WTC11 (cell line): ENCODE measurements around the gene AGER. TPM values are rescaled to one million over a fixed set of nuclear protein-coding genes. Genes with fewer than 3 reads are reported as not detected.

Source experiments
- ATAC-seq: fragments of 200-7000 bp; cut with Tn5 transposase; 2 replicates; pipeline ENCODE4 v1.10.0; 2021; ENCODE audit warnings: mild to moderate bottlenecking, moderate library complexity
- Bru-seq: library from RNA; stranded (reverse); fragments of 400-500 nt; gene quantifications from one replicate; lab custom pipeline; 2021; lab: Mats Ljungman, UMichigan
- CTCF ChIA-PET: fragments of 300-600 bp; sonication (Branson Sonifier 250); formaldehyde crosslinking; loops from one replicate; lab custom pipeline; 2021; ENCODE audit warnings: antibody characterized with exemption; lab: Charles Lee
- POLR2A ChIA-PET: fragments of 350-600 bp; sonication (Branson Sonifier 250); formaldehyde crosslinking; loops from one replicate; lab custom pipeline; 2021; ENCODE audit warnings: antibody characterized with exemption; lab: Charles Lee
- DNase-seq: peaks from one replicate; pipeline ENCODE4 v3.0.0; 2021; ENCODE audit warnings: low spot score
- H3K27ac Mint-ChIP-seq: 2 replicates; pipeline ENCODE4 v1.8.0; 2021; ENCODE audit warnings: mixed read lengths
- H3K27me3 Mint-ChIP-seq: 2 replicates; pipeline ENCODE4 v1.8.0; 2021; ENCODE audit warnings: low read depth, mild to moderate bottlenecking, moderate library complexity, mixed read lengths
- H3K36me3 Mint-ChIP-seq: 2 replicates; pipeline ENCODE4 v1.8.0; 2021; ENCODE audit warnings: mixed read lengths
- H3K4me1 Mint-ChIP-seq: 2 replicates; pipeline ENCODE4 v1.8.0; 2022; ENCODE audit warnings: mixed read lengths
- H3K4me3 Mint-ChIP-seq: 2 replicates; pipeline ENCODE4 v1.8.0; 2021; ENCODE audit warnings: mild to moderate bottlenecking, moderate library complexity, mixed read lengths
- H3K9me3 Mint-ChIP-seq: 2 replicates; pipeline ENCODE4 v1.8.0; 2021; ENCODE audit warnings: mixed read lengths
- ARID4B ChIP-seq: sonication (generic); formaldehyde crosslinking; IDR thresholded peaks from 2 replicates; pipeline ENCODE4 v1.8.0; 2023; ENCODE audit warnings: missing genetic modification reagents, mild to moderate bottlenecking, borderline replicate concordance
- ELF4 ChIP-seq: sonication (generic); formaldehyde crosslinking; IDR thresholded peaks from 2 replicates; pipeline ENCODE4 v1.8.1; 2022; ENCODE audit warnings: low read depth, mild to moderate bottlenecking, moderate library complexity, missing genetic modification reagents
- GABPB1 ChIP-seq: sonication (generic); formaldehyde crosslinking; IDR thresholded peaks from 2 replicates; pipeline ENCODE4 v1.8.1; 2023; ENCODE audit warnings: mild to moderate bottlenecking, missing genetic modification reagents
- GRHL2 ChIP-seq: fragments of 250-450 bp; sonication (Bioruptor Pico); IDR thresholded peaks from 2 replicates; pipeline ENCODE4 v1.8.0; 2022; ENCODE audit warnings: mild to moderate bottlenecking, moderate library complexity; ENCODE audit not compliant: insufficient replicate concordance, severe bottlenecking
- JUN ChIP-seq: sonication (generic); formaldehyde crosslinking; IDR thresholded peaks from 2 replicates; pipeline ENCODE4 v1.8.0; 2023; ENCODE audit warnings: mild to moderate bottlenecking, missing genetic modification reagents
- NFE2L1 ChIP-seq: sonication (generic); formaldehyde crosslinking; IDR thresholded peaks from 2 replicates; pipeline ENCODE4 v1.8.1; 2023; ENCODE audit warnings: missing genetic modification reagents
- SMAD4 ChIP-seq: sonication (generic); formaldehyde crosslinking; IDR thresholded peaks from 2 replicates; pipeline ENCODE4 v1.8.0; 2022; ENCODE audit warnings: mild to moderate bottlenecking, missing genetic modification reagents
- ZNF263 ChIP-seq: sonication (generic); formaldehyde crosslinking; IDR thresholded peaks from 2 replicates; pipeline ENCODE4 v1.8.1; 2022; ENCODE audit warnings: low read depth, mild to moderate bottlenecking, moderate library complexity, missing genetic modification reagents
- ZNF317 ChIP-seq: sonication (generic); formaldehyde crosslinking; IDR thresholded peaks from 2 replicates; pipeline ENCODE4 v1.8.1; 2023; ENCODE audit warnings: low read depth, mild to moderate bottlenecking, moderate library complexity, missing genetic modification reagents, borderline replicate concordance
- long read RNA-seq, 3 experiments: library from RNA in 1 of 3; library from capped mRNA in 1 of 3; library from polyadenylated mRNA in 1 of 3; unstranded in 2 of 3; stranded (forward) in 1 of 3; transcript quantifications; one replicate each; pipeline ENCODE4 v2.0.0, GENCODE V29; 2021
- total RNA-seq: library from RNA; stranded (reverse); gene quantifications from 3 replicates; pipeline ENCODE4 v1.2.3, GENCODE V29; 2021
- TF ChIP-seq, protein P1 (sequence below): fragments of 250-450 bp; sonication (Bioruptor Pico); IDR thresholded peaks from 2 replicates; pipeline ENCODE4 v1.9.0; 2021; ENCODE audit warnings: mild to moderate bottlenecking, borderline replicate concordance
- TF ChIP-seq, protein P2 (sequence below): sonication (generic); formaldehyde crosslinking; IDR thresholded peaks from 2 replicates; pipeline ENCODE4 v1.8.1; 2023; ENCODE audit warnings: mild to moderate bottlenecking, missing genetic modification reagents
- TF ChIP-seq, protein P3 (sequence below): fragments of 250-450 bp; sonication (Bioruptor Pico); IDR thresholded peaks from 2 replicates; pipeline ENCODE4 v1.9.0; 2021; ENCODE audit warnings: mild to moderate bottlenecking
- TF ChIP-seq, protein P4 (sequence below): sonication (generic); formaldehyde crosslinking; IDR thresholded peaks from 2 replicates; pipeline ENCODE4 v1.8.1; 2022; ENCODE audit warnings: mild to moderate bottlenecking, moderate library complexity, missing genetic modification reagents
- TF ChIP-seq, protein P5 (sequence below): sonication (generic); formaldehyde crosslinking; IDR thresholded peaks from 2 replicates; pipeline ENCODE4 v1.8.0; 2022; ENCODE audit warnings: missing genetic modification reagents

The AGER gene
- total RNA-seq (17.7 to 20.0 TPM (median 18.1 TPM) in 3 replicates), Bru-seq, nascent RNA (percentile 58 among the genes with signal in this experiment)
- long read RNA-seq, experiment 1, partial matches to known transcripts = 0 of 6 reads
- long read RNA-seq, experiment 1, other reads (novel, unspliced or antisense) = 5 of 6 reads
- long read RNA-seq, experiment 2, partial matches to known transcripts = 1 of 5 reads
- long read RNA-seq, experiment 2, other reads (novel, unspliced or antisense) = 2 of 5 reads
- long read RNA-seq, experiment 3 = 0 reads

- POLR2A ChIA-PET = no interaction called here
- DNase-seq (no peak), ATAC-seq (no peak)
- H3K27me3 Mint-ChIP-seq = no peaks in the 10 kb centered on the region
- H3K36me3 Mint-ChIP-seq = peaks cover 40% of the 10 kb centered on the region
- peaks cover 19% of the 10 kb centered on the region for H3K4me1 Mint-ChIP-seq
- H3K9me3 Mint-ChIP-seq = no peaks in the 10 kb centered on the region
- TF ChIP-seq GABPB1 (peak; percentile 35; the same call in 1 of the 2 replicates), GRHL2 (CRISPR knock-in tag) (no peak), ARID4B (CRISPR knock-in tag) (no peak)
- TF ChIP-seq, protein P1, sequence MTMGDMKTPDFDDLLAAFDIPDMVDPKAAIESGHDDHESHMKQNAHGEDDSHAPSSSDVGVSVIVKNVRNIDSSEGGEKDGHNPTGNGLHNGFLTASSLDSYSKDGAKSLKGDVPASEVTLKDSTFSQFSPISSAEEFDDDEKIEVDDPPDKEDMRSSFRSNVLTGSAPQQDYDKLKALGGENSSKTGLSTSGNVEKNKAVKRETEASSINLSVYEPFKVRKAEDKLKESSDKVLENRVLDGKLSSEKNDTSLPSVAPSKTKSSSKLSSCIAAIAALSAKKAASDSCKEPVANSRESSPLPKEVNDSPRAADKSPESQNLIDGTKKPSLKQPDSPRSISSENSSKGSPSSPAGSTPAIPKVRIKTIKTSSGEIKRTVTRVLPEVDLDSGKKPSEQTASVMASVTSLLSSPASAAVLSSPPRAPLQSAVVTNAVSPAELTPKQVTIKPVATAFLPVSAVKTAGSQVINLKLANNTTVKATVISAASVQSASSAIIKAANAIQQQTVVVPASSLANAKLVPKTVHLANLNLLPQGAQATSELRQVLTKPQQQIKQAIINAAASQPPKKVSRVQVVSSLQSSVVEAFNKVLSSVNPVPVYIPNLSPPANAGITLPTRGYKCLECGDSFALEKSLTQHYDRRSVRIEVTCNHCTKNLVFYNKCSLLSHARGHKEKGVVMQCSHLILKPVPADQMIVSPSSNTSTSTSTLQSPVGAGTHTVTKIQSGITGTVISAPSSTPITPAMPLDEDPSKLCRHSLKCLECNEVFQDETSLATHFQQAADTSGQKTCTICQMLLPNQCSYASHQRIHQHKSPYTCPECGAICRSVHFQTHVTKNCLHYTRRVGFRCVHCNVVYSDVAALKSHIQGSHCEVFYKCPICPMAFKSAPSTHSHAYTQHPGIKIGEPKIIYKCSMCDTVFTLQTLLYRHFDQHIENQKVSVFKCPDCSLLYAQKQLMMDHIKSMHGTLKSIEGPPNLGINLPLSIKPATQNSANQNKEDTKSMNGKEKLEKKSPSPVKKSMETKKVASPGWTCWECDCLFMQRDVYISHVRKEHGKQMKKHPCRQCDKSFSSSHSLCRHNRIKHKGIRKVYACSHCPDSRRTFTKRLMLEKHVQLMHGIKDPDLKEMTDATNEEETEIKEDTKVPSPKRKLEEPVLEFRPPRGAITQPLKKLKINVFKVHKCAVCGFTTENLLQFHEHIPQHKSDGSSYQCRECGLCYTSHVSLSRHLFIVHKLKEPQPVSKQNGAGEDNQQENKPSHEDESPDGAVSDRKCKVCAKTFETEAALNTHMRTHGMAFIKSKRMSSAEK (CRISPR knock-in tag) = no peak
- TF ChIP-seq, protein P2, sequence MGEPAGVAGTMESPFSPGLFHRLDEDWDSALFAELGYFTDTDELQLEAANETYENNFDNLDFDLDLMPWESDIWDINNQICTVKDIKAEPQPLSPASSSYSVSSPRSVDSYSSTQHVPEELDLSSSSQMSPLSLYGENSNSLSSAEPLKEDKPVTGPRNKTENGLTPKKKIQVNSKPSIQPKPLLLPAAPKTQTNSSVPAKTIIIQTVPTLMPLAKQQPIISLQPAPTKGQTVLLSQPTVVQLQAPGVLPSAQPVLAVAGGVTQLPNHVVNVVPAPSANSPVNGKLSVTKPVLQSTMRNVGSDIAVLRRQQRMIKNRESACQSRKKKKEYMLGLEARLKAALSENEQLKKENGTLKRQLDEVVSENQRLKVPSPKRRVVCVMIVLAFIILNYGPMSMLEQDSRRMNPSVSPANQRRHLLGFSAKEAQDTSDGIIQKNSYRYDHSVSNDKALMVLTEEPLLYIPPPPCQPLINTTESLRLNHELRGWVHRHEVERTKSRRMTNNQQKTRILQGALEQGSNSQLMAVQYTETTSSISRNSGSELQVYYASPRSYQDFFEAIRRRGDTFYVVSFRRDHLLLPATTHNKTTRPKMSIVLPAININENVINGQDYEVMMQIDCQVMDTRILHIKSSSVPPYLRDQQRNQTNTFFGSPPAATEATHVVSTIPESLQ (CRISPR knock-in tag) = no peak
- H3K27ac Mint-ChIP-seq = no peak within 1 kb of the TSS; the same call in 1 of the 2 replicates
- CTCF ChIA-PET = no interaction called here
- H3K4me3 Mint-ChIP-seq = no peak within 1 kb of the TSS
These were observed at the start of gene AGER for GRCh38 chr6:32184084-32184640. TSS of gene AGER (minus strand) at chr6:32184253. CDS start at chr6:32184222, 31 bp downstream.

DNA sequence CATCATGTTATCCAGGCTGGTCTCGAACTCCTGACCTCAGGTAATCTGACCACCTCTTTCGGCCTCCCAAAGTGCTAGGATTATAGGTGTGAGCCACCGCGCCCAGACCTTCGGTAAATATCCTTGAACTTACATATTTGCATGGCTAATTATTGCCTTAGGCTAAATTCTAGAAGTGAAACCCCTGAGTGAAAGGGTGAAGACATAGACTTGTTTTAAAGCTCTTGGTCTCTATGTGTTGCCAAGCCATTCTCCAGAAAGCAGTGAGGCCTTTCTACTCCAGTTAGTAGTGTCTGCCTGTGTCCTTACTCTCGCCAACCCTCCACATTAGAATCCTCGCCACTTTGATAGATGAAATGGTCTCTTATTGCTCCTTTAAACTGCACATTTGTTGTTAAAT lies 42.4 kb upstream of the AGER start:
- H3K27me3 Mint-ChIP-seq = peaks cover 2% of the 10 kb centered on the region
- no peak for DNase-seq
- no peak for ATAC-seq
- CTCF ChIA-PET = no interaction called here
- no peak overlapping the region for H3K27ac Mint-ChIP-seq
- H3K9me3 Mint-ChIP-seq = no peaks in the 10 kb centered on the region
- POLR2A ChIA-PET = no interaction called here
- peaks cover 15% of the 10 kb centered on the region for H3K4me1 Mint-ChIP-seq
- no peaks in the 10 kb centered on the region for H3K36me3 Mint-ChIP-seq
- H3K4me3 Mint-ChIP-seq = no peak overlapping the region
- TF ChIP-seq ZNF317 (CRISPR knock-in tag) (no peak), ZNF263 (CRISPR knock-in tag) (no peak), ELF4 (CRISPR knock-in tag) (no peak), JUN (CRISPR knock-in tag) (no peak), NFE2L1 (CRISPR knock-in tag) (no peak), SMAD4 (CRISPR knock-in tag) (no peak)
- TF ChIP-seq, protein P3, sequence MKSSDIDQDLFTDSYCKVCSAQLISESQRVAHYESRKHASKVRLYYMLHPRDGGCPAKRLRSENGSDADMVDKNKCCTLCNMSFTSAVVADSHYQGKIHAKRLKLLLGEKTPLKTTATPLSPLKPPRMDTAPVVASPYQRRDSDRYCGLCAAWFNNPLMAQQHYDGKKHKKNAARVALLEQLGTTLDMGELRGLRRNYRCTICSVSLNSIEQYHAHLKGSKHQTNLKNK = no peak
- TF ChIP-seq, protein P4, sequence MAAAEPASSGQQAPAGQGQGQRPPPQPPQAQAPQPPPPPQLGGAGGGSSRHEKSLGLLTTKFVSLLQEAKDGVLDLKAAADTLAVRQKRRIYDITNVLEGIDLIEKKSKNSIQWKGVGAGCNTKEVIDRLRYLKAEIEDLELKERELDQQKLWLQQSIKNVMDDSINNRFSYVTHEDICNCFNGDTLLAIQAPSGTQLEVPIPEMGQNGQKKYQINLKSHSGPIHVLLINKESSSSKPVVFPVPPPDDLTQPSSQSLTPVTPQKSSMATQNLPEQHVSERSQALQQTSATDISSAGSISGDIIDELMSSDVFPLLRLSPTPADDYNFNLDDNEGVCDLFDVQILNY (CRISPR knock-in tag) = no peak
- TF ChIP-seq, protein P5, sequence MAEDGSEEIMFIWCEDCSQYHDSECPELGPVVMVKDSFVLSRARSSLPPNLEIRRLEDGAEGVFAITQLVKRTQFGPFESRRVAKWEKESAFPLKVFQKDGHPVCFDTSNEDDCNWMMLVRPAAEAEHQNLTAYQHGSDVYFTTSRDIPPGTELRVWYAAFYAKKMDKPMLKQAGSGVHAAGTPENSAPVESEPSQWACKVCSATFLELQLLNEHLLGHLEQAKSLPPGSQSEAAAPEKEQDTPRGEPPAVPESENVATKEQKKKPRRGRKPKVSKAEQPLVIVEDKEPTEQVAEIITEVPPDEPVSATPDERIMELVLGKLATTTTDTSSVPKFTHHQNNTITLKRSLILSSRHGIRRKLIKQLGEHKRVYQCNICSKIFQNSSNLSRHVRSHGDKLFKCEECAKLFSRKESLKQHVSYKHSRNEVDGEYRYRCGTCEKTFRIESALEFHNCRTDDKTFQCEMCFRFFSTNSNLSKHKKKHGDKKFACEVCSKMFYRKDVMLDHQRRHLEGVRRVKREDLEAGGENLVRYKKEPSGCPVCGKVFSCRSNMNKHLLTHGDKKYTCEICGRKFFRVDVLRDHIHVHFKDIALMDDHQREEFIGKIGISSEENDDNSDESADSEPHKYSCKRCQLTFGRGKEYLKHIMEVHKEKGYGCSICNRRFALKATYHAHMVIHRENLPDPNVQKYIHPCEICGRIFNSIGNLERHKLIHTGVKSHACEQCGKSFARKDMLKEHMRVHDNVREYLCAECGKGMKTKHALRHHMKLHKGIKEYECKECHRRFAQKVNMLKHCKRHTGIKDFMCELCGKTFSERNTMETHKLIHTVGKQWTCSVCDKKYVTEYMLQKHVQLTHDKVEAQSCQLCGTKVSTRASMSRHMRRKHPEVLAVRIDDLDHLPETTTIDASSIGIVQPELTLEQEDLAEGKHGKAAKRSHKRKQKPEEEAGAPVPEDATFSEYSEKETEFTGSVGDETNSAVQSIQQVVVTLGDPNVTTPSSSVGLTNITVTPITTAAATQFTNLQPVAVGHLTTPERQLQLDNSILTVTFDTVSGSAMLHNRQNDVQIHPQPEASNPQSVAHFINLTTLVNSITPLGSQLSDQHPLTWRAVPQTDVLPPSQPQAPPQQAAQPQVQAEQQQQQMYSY = no peak
- TF ChIP-seq, protein P2 (CRISPR knock-in tag) = no peak
